ENCODE data around the gene SYNM. TPM values are rescaled to one million over a fixed set of nuclear protein-coding genes. Genes with fewer than 3 reads are reported as not detected.

SYNM gene
- total RNA-seq, 1 experiment from 2014 or later: not detected

DNA sequence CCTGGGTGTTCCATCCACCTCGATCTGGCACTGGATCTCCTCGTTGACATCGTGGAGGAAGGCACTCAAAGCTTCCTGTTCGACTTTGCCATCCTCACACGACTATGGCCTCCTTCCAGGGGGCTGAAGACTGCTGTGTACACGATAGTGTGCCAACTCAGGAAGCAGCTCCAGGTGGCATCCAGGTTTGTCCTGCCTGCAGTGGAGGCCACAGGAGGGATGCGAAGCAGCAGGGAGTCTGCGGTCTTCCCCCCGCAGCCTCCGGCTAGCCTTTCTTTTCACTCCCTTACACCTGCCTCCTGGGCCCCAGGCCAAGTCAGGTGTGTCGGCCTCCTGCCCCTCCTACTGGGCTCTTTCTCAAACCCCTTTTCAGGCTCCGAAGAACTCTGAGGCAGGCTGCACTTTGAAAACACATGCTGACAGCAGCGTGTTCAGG lies 32.2 kb downstream of the SYNM start:
- no peak overlapping the region for H2AFZ ChIP-seq (ENCODE audit: low read length)
- H3K27me3 ChIP-seq (ENCODE audit: low read length): no peaks in the 10 kb centered on the region
- no peaks in the 10 kb centered on the region for H3K36me3 ChIP-seq (ENCODE audit: insufficient read depth, low read length)
- no peak overlapping the region for H3K9ac ChIP-seq (ENCODE audit: low read length)
- no peaks in the 10 kb centered on the region for H3K79me2 ChIP-seq (ENCODE audit: low read length)
- H3K9me3 ChIP-seq (ENCODE audit: low read length): no peaks in the 10 kb centered on the region
- H3K4me1 ChIP-seq (ENCODE audit: low read length): no peaks in the 10 kb centered on the region
- DNase-seq: no peak
- no peaks in the 10 kb centered on the region for H4K20me1 ChIP-seq (ENCODE audit: insufficient read depth, low read depth, low read length)
- no peaks in the 10 kb centered on the region for H3K9me2 ChIP-seq (replicated peaks; ENCODE audit: insufficient read depth, low read length)
- no peak overlapping the region for H3K4me2 ChIP-seq (ENCODE audit: low read depth, low read length, poor library complexity, severe bottlenecking)
- no peak overlapping the region for H3K4me3 ChIP-seq (ENCODE audit: low read length)
- H3K27ac ChIP-seq (ENCODE audit: low read length): no peak overlapping the region

DNA sequence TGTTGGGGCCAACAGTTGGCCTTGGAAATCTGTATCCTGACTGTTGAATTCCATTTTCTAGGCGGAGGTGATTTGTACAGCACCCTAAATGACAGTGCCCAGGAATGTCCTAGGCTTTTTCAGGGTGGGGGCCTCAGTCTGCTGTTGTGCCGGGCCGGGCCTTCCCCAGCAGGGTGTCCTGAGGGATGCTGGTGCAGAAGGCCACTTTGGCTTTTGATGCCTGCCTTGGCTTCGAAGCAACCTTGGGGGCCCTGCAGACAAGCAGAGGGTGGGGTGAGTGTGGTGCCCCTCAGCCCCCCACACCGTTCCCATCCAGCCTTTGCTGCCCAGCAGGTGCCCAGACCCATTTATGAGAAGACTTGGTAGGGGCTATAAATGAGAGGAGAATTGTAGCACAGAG lies 33.0 kb downstream of the SYNM start:
- Histone ChIP-seq H3K4me3 (ENCODE audit: low read length) (no peak overlapping the region), H3K4me2 (ENCODE audit: low read depth, low read length, poor library complexity, severe bottlenecking) (no peak overlapping the region), H4K20me1 (ENCODE audit: insufficient read depth, low read depth, low read length) (no peaks in the 10 kb centered on the region), H3K4me1 (ENCODE audit: low read length) (no peaks in the 10 kb centered on the region), H2AFZ (ENCODE audit: low read length) (no peak overlapping the region), H3K79me2 (ENCODE audit: low read length) (no peaks in the 10 kb centered on the region), H3K9me3 (ENCODE audit: low read length) (no peaks in the 10 kb centered on the region), H3K9me2 (replicated peaks; ENCODE audit: insufficient read depth, low read length) (no peaks in the 10 kb centered on the region), H3K36me3 (ENCODE audit: insufficient read depth, low read length) (no peaks in the 10 kb centered on the region), H3K27ac (ENCODE audit: low read length) (no peak overlapping the region), H3K27me3 (ENCODE audit: low read length) (no peaks in the 10 kb centered on the region), H3K9ac (ENCODE audit: low read length) (no peak overlapping the region)
- no peak for DNase-seq

DNA sequence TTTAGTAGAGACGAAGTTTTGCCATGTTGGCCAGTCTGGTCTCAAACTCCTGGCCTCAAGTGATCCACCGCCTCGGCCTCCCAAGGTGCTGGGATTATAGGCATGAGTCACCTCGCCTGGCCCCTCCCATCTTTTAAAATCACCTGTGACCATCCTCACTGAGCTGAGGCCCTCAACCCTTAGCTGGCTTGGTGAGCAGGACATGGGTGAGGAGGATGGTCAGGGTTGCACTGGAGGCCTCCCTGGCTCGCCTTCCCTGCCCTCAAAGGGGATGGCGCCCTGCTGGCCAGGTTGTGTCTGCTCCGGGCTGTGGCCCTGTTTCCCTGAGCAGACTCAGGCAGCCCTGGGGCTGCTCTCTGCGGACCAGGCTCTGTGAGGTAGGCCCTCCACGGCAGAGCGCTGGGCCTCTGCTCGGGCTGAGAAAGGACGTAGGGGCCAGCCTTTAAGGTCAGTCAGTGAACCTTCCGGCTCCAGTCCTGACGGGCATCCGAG lies 33.7 kb downstream of the SYNM start:
- no peak overlapping the region for H3K9ac ChIP-seq (ENCODE audit: low read length)
- H3K4me1 ChIP-seq (ENCODE audit: low read length): no peaks in the 10 kb centered on the region
- no peaks in the 10 kb centered on the region for H3K9me3 ChIP-seq (ENCODE audit: low read length)
- H3K27me3 ChIP-seq (ENCODE audit: low read length): no peaks in the 10 kb centered on the region
- no peaks in the 10 kb centered on the region for H4K20me1 ChIP-seq (ENCODE audit: insufficient read depth, low read depth, low read length)
- no peak overlapping the region for H3K4me2 ChIP-seq (ENCODE audit: low read depth, low read length, poor library complexity, severe bottlenecking)
- no peak overlapping the region for H3K4me3 ChIP-seq (ENCODE audit: low read length)
- H3K36me3 ChIP-seq (ENCODE audit: insufficient read depth, low read length): no peaks in the 10 kb centered on the region
- no peaks in the 10 kb centered on the region for H3K9me2 ChIP-seq (replicated peaks; ENCODE audit: insufficient read depth, low read length)
- H3K27ac ChIP-seq (ENCODE audit: low read length): no peak overlapping the region
- H3K79me2 ChIP-seq (ENCODE audit: low read length): no peaks in the 10 kb centered on the region
- no peak for DNase-seq
- no peak overlapping the region for H2AFZ ChIP-seq (ENCODE audit: low read length)

DNA sequence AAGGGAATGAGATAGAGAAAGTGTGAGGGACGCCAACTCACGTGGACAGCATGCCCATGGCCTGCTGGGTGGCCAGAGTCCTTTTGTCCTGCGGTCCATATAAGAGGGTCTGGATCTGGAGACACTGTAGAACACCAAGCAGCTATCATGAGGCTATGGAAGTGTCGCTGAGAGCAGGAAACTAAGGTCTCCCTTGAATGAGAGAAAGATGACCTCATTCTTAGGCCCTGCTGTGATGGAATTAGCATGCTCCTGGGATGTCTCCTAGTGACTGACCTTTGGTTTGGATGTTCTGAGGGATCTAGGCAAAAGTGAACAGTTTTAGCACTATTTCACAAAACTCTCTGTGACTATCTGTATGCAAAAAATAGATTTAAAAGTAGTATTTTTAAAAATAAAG lies 34.4 kb downstream of the SYNM start:
- Histone ChIP-seq H3K27me3 (ENCODE audit: low read length) (no peaks in the 10 kb centered on the region), H3K4me3 (ENCODE audit: low read length) (no peak overlapping the region), H3K9me3 (ENCODE audit: low read length) (no peaks in the 10 kb centered on the region), H3K9ac (ENCODE audit: low read length) (no peak overlapping the region), H3K36me3 (ENCODE audit: insufficient read depth, low read length) (no peaks in the 10 kb centered on the region), H3K27ac (ENCODE audit: low read length) (no peak overlapping the region), H4K20me1 (ENCODE audit: insufficient read depth, low read depth, low read length) (no peaks in the 10 kb centered on the region), H3K9me2 (replicated peaks; ENCODE audit: insufficient read depth, low read length) (no peaks in the 10 kb centered on the region), H3K4me1 (ENCODE audit: low read length) (no peaks in the 10 kb centered on the region), H3K79me2 (ENCODE audit: low read length) (no peaks in the 10 kb centered on the region), H2AFZ (ENCODE audit: low read length) (no peak overlapping the region), H3K4me2 (ENCODE audit: low read depth, low read length, poor library complexity, severe bottlenecking) (no peak overlapping the region)
- DNase-seq: no peak

DNA sequence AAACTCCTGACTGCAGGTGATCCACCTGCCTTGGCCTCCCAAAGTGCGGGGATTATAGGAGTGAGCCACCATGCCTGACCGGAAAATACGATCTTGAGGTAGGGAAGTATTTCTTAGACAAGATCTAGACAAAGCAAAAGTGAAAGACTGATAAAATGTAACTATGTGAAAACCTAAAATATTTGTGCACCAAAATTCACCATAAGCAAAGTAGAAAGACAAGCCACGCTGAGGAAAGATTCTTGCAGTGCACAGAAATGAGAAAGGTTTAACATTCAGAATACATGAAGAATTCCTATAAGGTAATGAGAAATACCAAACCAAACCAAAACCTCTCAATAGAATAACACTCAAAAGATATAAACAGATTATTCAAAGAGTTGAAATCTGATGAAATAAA lies 35.7 kb downstream of the SYNM start:
- Histone ChIP-seq H3K9me3 (ENCODE audit: low read length) (no peaks in the 10 kb centered on the region), H3K9me2 (replicated peaks; ENCODE audit: insufficient read depth, low read length) (no peaks in the 10 kb centered on the region), H3K27me3 (ENCODE audit: low read length) (no peaks in the 10 kb centered on the region), H3K4me3 (ENCODE audit: low read length) (no peak overlapping the region), H3K79me2 (ENCODE audit: low read length) (no peaks in the 10 kb centered on the region), H3K9ac (ENCODE audit: low read length) (no peak overlapping the region), H3K27ac (ENCODE audit: low read length) (no peak overlapping the region), H4K20me1 (ENCODE audit: insufficient read depth, low read depth, low read length) (no peaks in the 10 kb centered on the region), H3K36me3 (ENCODE audit: insufficient read depth, low read length) (no peaks in the 10 kb centered on the region), H3K4me1 (ENCODE audit: low read length) (no peaks in the 10 kb centered on the region), H3K4me2 (ENCODE audit: low read depth, low read length, poor library complexity, severe bottlenecking) (no peak overlapping the region), H2AFZ (ENCODE audit: low read length) (no peak overlapping the region)
- DNase-seq: no peak

DNA sequence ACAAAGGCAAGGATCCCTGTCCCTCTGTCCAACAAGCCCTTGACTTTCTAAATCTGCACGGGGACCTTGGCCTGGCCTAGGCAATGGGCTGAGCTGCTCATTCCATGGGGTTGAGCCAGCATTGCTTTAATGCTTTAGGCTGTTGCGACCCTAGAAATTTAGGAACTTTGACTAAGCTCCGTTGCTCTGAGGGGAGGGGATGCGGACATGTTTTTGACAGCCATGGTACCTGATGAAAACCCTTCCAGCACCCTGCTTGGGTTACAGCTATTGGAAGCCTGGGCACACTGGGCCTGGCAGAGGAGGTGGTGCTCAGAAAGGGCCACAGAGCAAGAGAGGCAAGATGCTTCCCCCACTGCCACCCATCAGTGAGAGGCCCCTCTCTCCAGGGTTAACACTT lies 37.1 kb downstream of the SYNM start:
- Histone ChIP-seq H3K27ac (ENCODE audit: low read length) (no peak overlapping the region), H3K4me3 (ENCODE audit: low read length) (no peak overlapping the region), H4K20me1 (ENCODE audit: insufficient read depth, low read depth, low read length) (no peaks in the 10 kb centered on the region), H3K4me1 (ENCODE audit: low read length) (no peaks in the 10 kb centered on the region), H3K9ac (ENCODE audit: low read length) (no peak overlapping the region), H3K36me3 (ENCODE audit: insufficient read depth, low read length) (no peaks in the 10 kb centered on the region), H2AFZ (ENCODE audit: low read length) (no peak overlapping the region), H3K9me3 (ENCODE audit: low read length) (no peaks in the 10 kb centered on the region), H3K9me2 (replicated peaks; ENCODE audit: insufficient read depth, low read length) (no peaks in the 10 kb centered on the region), H3K79me2 (ENCODE audit: low read length) (no peaks in the 10 kb centered on the region), H3K4me2 (ENCODE audit: low read depth, low read length, poor library complexity, severe bottlenecking) (no peak overlapping the region), H3K27me3 (ENCODE audit: low read length) (no peaks in the 10 kb centered on the region)
- DNase-seq: no peak

DNA sequence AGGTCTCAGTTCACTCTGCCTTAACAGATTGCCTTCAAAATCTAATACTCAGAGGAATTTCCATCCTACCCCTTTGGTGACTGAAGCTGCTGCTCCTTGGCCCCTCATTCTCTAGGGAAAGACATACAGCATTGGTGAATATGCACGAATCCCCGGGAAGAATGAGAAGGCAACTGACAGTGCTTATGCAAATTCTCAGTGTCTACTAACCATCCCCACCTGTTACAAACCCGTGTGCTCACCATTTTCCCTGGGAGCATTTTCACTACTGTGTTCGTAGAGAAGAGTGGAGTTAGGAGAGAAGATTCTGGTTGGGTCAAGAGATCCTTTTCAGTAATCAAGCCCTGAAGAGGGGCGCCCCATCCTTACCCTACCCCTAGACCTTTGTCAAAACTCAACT lies 37.7 kb downstream of the SYNM start:
- no peaks in the 10 kb centered on the region for H3K36me3 ChIP-seq (ENCODE audit: insufficient read depth, low read length)
- no peak overlapping the region for H3K4me2 ChIP-seq (ENCODE audit: low read depth, low read length, poor library complexity, severe bottlenecking)
- no peak overlapping the region for H3K9ac ChIP-seq (ENCODE audit: low read length)
- no peaks in the 10 kb centered on the region for H3K4me1 ChIP-seq (ENCODE audit: low read length)
- H3K9me2 ChIP-seq (replicated peaks; ENCODE audit: insufficient read depth, low read length): no peaks in the 10 kb centered on the region
- H3K27ac ChIP-seq (ENCODE audit: low read length): no peak overlapping the region
- H4K20me1 ChIP-seq (ENCODE audit: insufficient read depth, low read depth, low read length): no peaks in the 10 kb centered on the region
- H3K27me3 ChIP-seq (ENCODE audit: low read length): no peaks in the 10 kb centered on the region
- H2AFZ ChIP-seq (ENCODE audit: low read length): no peak overlapping the region
- no peaks in the 10 kb centered on the region for H3K9me3 ChIP-seq (ENCODE audit: low read length)
- no peak overlapping the region for H3K4me3 ChIP-seq (ENCODE audit: low read length)
- DNase-seq: no peak
- no peaks in the 10 kb centered on the region for H3K79me2 ChIP-seq (ENCODE audit: low read length)

DNA sequence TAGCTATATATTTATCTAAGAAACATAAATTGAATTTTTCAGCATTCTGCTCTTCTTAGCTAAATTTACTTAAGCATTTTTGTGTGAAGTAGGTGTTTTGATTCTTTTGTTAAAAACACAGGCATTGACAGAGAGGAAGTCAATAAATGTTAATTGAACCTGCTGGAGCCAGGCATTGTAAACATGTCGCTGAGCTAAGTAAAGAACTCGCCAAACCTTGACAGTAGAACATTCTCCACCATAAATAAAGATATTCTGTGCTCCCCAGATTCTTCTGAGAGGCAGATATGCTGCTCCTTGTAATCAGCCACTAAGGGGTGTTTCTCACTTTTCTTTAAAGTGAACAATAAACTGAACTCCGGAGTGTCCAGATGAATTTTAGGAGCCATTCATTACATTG lies 38.4 kb downstream of the SYNM start:
- no peak overlapping the region for H3K4me3 ChIP-seq (ENCODE audit: low read length)
- H3K9me2 ChIP-seq (replicated peaks; ENCODE audit: insufficient read depth, low read length): no peaks in the 10 kb centered on the region
- no peaks in the 10 kb centered on the region for H3K36me3 ChIP-seq (ENCODE audit: insufficient read depth, low read length)
- DNase-seq: no peak
- no peaks in the 10 kb centered on the region for H3K4me1 ChIP-seq (ENCODE audit: low read length)
- H3K4me2 ChIP-seq (ENCODE audit: low read depth, low read length, poor library complexity, severe bottlenecking): no peak overlapping the region
- H4K20me1 ChIP-seq (ENCODE audit: insufficient read depth, low read depth, low read length): no peaks in the 10 kb centered on the region
- no peaks in the 10 kb centered on the region for H3K9me3 ChIP-seq (ENCODE audit: low read length)
- H2AFZ ChIP-seq (ENCODE audit: low read length): no peak overlapping the region
- no peak overlapping the region for H3K27ac ChIP-seq (ENCODE audit: low read length)
- no peak overlapping the region for H3K9ac ChIP-seq (ENCODE audit: low read length)
- no peaks in the 10 kb centered on the region for H3K27me3 ChIP-seq (ENCODE audit: low read length)
- H3K79me2 ChIP-seq (ENCODE audit: low read length): no peaks in the 10 kb centered on the region

Measured in Karpas-422 (cell line).